ENCODE measurements around the gene TP53BP2. TPM values are rescaled to one million over a fixed set of nuclear protein-coding genes. Genes with fewer than 3 reads are reported as not detected.

TP53BP2 gene
- total and polyA plus RNA-seq, 10 of the 15 experiments (the other 5 are each of a cell fraction or from before 2014, with no cell fraction given): 1.6 to 13.7 (median 5.6) TPM

GRCh38 chr1:223831755-223832636 lies 13.8 kb downstream of the TP53BP2 start (continued):
- TF ChIP-seq ZNF217 (IDR thresholded peaks at IDR 0.05) (no peak), BACH1 (IDR thresholded peaks at IDR 0.05; ENCODE audit: borderline replicate concordance) (no peak), MTA3 (IDR thresholded peaks at IDR 0.05; ENCODE audit: borderline replicate concordance, low read length) (no peak), IKZF1 (conservative IDR thresholded peaks at IDR 0.05) (no peak), ATF7 (IDR thresholded peaks at IDR 0.05; ENCODE audit: low read depth) (peak; percentile 29; the same call in 1 of the 2 replicates), CREB1 (IDR thresholded peaks at IDR 0.05; ENCODE audit: low read depth) (no peak), SIX5 (IDR thresholded peaks at IDR 0.05; ENCODE audit: low read depth, low read length, severe bottlenecking) (no peak), ZNF274 (IDR thresholded peaks at IDR 0.05; ENCODE audit: insufficient read depth, insufficient read length) (no peak), CREM (IDR thresholded peaks at IDR 0.05; ENCODE audit: low read depth) (no peak), ZNF622 (IDR thresholded peaks at IDR 0.05) (no peak), ZNF24 (IDR thresholded peaks at IDR 0.05) (no peak), GATAD2B (conservative IDR thresholded peaks at IDR 0.05; ENCODE audit: low read depth) (no peak), E2F4 (IDR thresholded peaks at IDR 0.05; ENCODE audit: low read depth, low read length) (no peak), RELA (IDR thresholded peaks at IDR 0.05; ENCODE audit: borderline replicate concordance, partially characterized antibody) (no peak), POLR2A (IDR thresholded peaks at IDR 0.05; ENCODE audit: low read depth, low read length) (no peak), MXI1 (IDR thresholded peaks at IDR 0.05; ENCODE audit: low read depth, low read length) (no peak), RB1 (IDR thresholded peaks at IDR 0.05; ENCODE audit: borderline replicate concordance) (no peak), HDAC6 (IDR thresholded peaks at IDR 0.05; ENCODE audit: unreplicated experiment) (no peak), TCF3 (IDR thresholded peaks at IDR 0.05; ENCODE audit: borderline replicate concordance, insufficient read depth, low read depth, low read length) (no peak), JUND (IDR thresholded peaks at IDR 0.05; ENCODE audit: low read depth, low read length) (no peak), BCL11A (IDR thresholded peaks at IDR 0.05; ENCODE audit: low read depth, low read length) (no peak), SMAD5 (IDR thresholded peaks at IDR 0.05; ENCODE audit: low read depth) (no peak), RCOR1 (conservative IDR thresholded peaks at IDR 0.05; ENCODE audit: low read depth, low read length) (no peak), RBBP5 (conservative IDR thresholded peaks at IDR 0.05) (no peak), TBL1XR1 (IDR thresholded peaks at IDR 0.05; ENCODE audit: low read depth, low read length) (no peak), RUNX3 (IDR thresholded peaks at IDR 0.05; ENCODE audit: low read length) (peak; percentile 24; the same call in 1 of the 2 replicates), NFIC (IDR thresholded peaks at IDR 0.05; ENCODE audit: low read depth, low read length) (peak; percentile 78; the same call in 1 of the 2 replicates), BHLHE40 (IDR thresholded peaks at IDR 0.05; ENCODE audit: borderline replicate concordance in 1 of 2, low read depth in 2 of 2, low read length in 1 of 2) (no peak), ASH2L (IDR thresholded peaks at IDR 0.05; ENCODE audit: borderline replicate concordance, low read depth) (no peak), CEBPZ (IDR thresholded peaks at IDR 0.05; ENCODE audit: low read depth, low read length) (no peak), ZNF384 (IDR thresholded peaks at IDR 0.05; ENCODE audit: borderline replicate concordance, low read depth, low read length) (0 out of 2 replicates have a peak, but pooled peaks have one; percentile 31)

Data from GM12878 (cell line).